HG03025 (cell line): ENCODE data around the gene EFCAB12.

Source experiments
- ATAC-seq: cut with Tn5 transposase; IDR thresholded peaks from one replicate; pipeline ENCODE4 v1.9.1; 2021; ENCODE audit warnings: mild to moderate bottlenecking, moderate library complexity; ENCODE audit not compliant: unreplicated experiment, low FRiP score

EFCAB12 gene

GRCh38 chr3:129428376-129429079 lies at the start of gene EFCAB12:
EFCAB12 (minus strand) TSS chr3:129428636; CDS start chr3:129428488, 148 bp downstream.
- peak; percentile 57 for ATAC-seq

- no peak for ATAC-seq
Observed at GRCh38 chr3:129476586-129476985, 48.1 kb upstream of the EFCAB12 start.

- no peak for ATAC-seq
Observed at GRCh38 chr3:129475863-129476262, 47.4 kb upstream of the EFCAB12 start.

- ATAC-seq = no peak
Observed at GRCh38 chr3:129474984-129475804, 46.8 kb upstream of the EFCAB12 start.

- no peak for ATAC-seq
Observed at GRCh38 chr3:129473769-129474152, 45.3 kb upstream of the EFCAB12 start.

GRCh38 chr3:129473067-129473768 lies 44.8 kb upstream of the EFCAB12 start:
- no peak for ATAC-seq

GRCh38 chr3:129470861-129471260 lies 42.4 kb upstream of the EFCAB12 start:
- no peak for ATAC-seq

- no peak for ATAC-seq
Observed at GRCh38 chr3:129469026-129469425, 40.6 kb upstream of the EFCAB12 start.

GRCh38 chr3:129467932-129468331 lies 39.5 kb upstream of the EFCAB12 start:
- ATAC-seq = no peak

- ATAC-seq = no peak
Observed at GRCh38 chr3:129463716-129464115, 35.3 kb upstream of the EFCAB12 start.

- ATAC-seq = no peak
Observed at GRCh38 chr3:129463094-129463493, 34.7 kb upstream of the EFCAB12 start.

GRCh38 chr3:129462361-129462968 lies 34.0 kb upstream of the EFCAB12 start:
- no peak for ATAC-seq

- no peak for ATAC-seq
Observed at GRCh38 chr3:129461461-129462146, 33.2 kb upstream of the EFCAB12 start.

GRCh38 chr3:129461022-129461421 lies 32.6 kb upstream of the EFCAB12 start:
- ATAC-seq = no peak

GRCh38 chr3:129460572-129460971 lies 32.1 kb upstream of the EFCAB12 start:
- no peak for ATAC-seq

- no peak for ATAC-seq
Observed at GRCh38 chr3:129460155-129460554, 31.7 kb upstream of the EFCAB12 start.

GRCh38 chr3:129453732-129454131 lies 25.3 kb upstream of the EFCAB12 start:
- no peak for ATAC-seq

- no peak for ATAC-seq
Observed at GRCh38 chr3:129449279-129450115, 21.1 kb upstream of the EFCAB12 start.

GRCh38 chr3:129448186-129448895 lies 19.9 kb upstream of the EFCAB12 start:
- no peak for ATAC-seq
